CD4-positive, alpha-beta memory T cell (primary cell): ENCODE data around the gene RNF123. TPM values are rescaled to one million over a fixed set of nuclear protein-coding genes. Genes with fewer than 3 reads are reported as not detected.

Source experiments
- CTCF ChIA-PET: fragments of 350-600 bp; sonication (Branson Sonifier 250); formaldehyde crosslinking; loops from one replicate; lab custom pipeline; 2021; ENCODE audit warnings: inconsistent platforms; ENCODE audit not compliant: partially characterized antibody; lab: Charles Lee
- POLR2A ChIA-PET: fragments of 350-600 bp; sonication (Branson Sonifier 250); formaldehyde crosslinking; loops from one replicate; lab custom pipeline; 2021; ENCODE audit not compliant: partially characterized antibody; lab: Charles Lee
- DNase-seq, 5 donors: peaks; one replicate each; pipeline versions ENCODE4 v3.0.0 to v3.0.0-alpha.2; 2020 to 2022; ENCODE audit warnings: mixed read lengths in 1 of 5
- H3K27ac ChIP-seq: one replicate; pipeline ENCODE4 v1.7.0; 2013; ENCODE audit warnings: low read depth, low read length
- H3K27me3 ChIP-seq: 2 replicates; pipeline ENCODE4 v1.7.0; 2013; ENCODE audit warnings: mild to moderate bottlenecking, low read length, moderate library complexity; ENCODE audit not compliant: insufficient read depth
- H3K36me3 ChIP-seq: 2 replicates; pipeline ENCODE4 v1.7.0; 2013; ENCODE audit warnings: mild to moderate bottlenecking, low read length, moderate library complexity; ENCODE audit not compliant: insufficient read depth
- H3K4me1 ChIP-seq: 2 replicates; pipeline ENCODE4 v1.7.0; 2013; ENCODE audit warnings: mild to moderate bottlenecking, low read length, moderate library complexity; ENCODE audit not compliant: insufficient read depth
- H3K4me3 ChIP-seq, 2 donors: one replicate each; pipeline ENCODE4 v1.7.0; 2013; ENCODE audit warnings: low read length in 2 of 2, mild to moderate bottlenecking in 1 of 2
- H3K9me3 ChIP-seq, 2 donors: one replicate each; pipeline ENCODE4 v1.7.0; 2013; ENCODE audit warnings: low read length in 2 of 2, control low read depth in 1 of 2; ENCODE audit not compliant: control insufficient read depth in 1 of 2
- H3K27ac Mint-ChIP-seq, 7 donors: one replicate each; pipeline ENCODE4 v1.8.0; 2020 to 2021; ENCODE audit warnings: mixed read lengths in 7 of 7, mild to moderate bottlenecking in 6 of 7, inconsistent platforms in 3 of 7, moderate library complexity in 3 of 7
- H3K27me3 Mint-ChIP-seq, 2 donors: one replicate each; pipeline ENCODE4 v1.8.0; 2020 to 2021; ENCODE audit warnings: mixed read lengths in 2 of 2
- H3K36me3 Mint-ChIP-seq, 2 donors: one replicate each; pipeline ENCODE4 v1.8.0; 2020 to 2021; ENCODE audit warnings: mixed read lengths in 2 of 2, inconsistent platforms in 1 of 2, mild to moderate bottlenecking in 1 of 2
- H3K4me1 Mint-ChIP-seq, 4 donors: one replicate each; pipeline ENCODE4 v1.8.0; 2020 to 2021; ENCODE audit warnings: mixed read lengths in 4 of 4, mild to moderate bottlenecking in 1 of 4
- H3K4me3 Mint-ChIP-seq, 8 donors: one replicate each; pipeline ENCODE4 v1.8.0; 2020 to 2021; ENCODE audit warnings: mixed read lengths in 8 of 8, mild to moderate bottlenecking in 7 of 8, moderate library complexity in 6 of 8, inconsistent platforms in 3 of 8
- H3K9me3 Mint-ChIP-seq, 8 donors: one replicate each; pipeline ENCODE4 v1.8.0; 2020 to 2021; ENCODE audit warnings: mixed read lengths in 8 of 8, mild to moderate bottlenecking in 5 of 8, inconsistent platforms in 3 of 8, moderate library complexity in 1 of 8
- intact Hi-C: fragments of 100-400 bp; cut with micrococcal nuclease; formaldehyde crosslinking; loops from one replicate; pipeline ENCODE4 v1.15.1; 2023
- polyA plus RNA-seq, 2 donors: library from polyadenylated mRNA; unstranded; fragments of 300-500 nt; fragmentation: Illumina TruSeq; gene quantifications; one replicate each; pipeline ENCODE4 v1.2.3, GENCODE V29; 2021
- total RNA-seq, 2 experiments: library from RNA; stranded (reverse); gene quantifications; one replicate each; pipeline ENCODE4 v1.2.3, GENCODE V29; 2021

Gene RNF123
- total and polyA plus RNA-seq, 4 experiments from 2014 or later: 3.1 to 74.7 (median 47.4) TPM

GRCh38 chr3:49711489-49711888 lies 22.1 kb downstream of the RNF123 start:
- POLR2A ChIA-PET: no interaction called here

GRCh38 chr3:49712166-49712565 lies 22.8 kb downstream of the RNF123 start:
- no peaks in the 10 kb centered on the region for H3K27me3 ChIP-seq
- ChIA-PET POLR2A (interaction anchor here (0.7 to 1.5 kb wide), 3 partner anchors 11 to 90 kb away, joined by 3 read pairs; partner anchors contain the start of genes INKA1, MST1 and RNF123), CTCF (no interaction called here)
- intact Hi-C loops: no loop called here
- no peaks in the 10 kb centered on the region for H3K9me3 ChIP-seq
- H3K4me3 ChIP-seq: no peak overlapping the region
- DNase-seq: peak in 1 of 5 donors; percentile 3
- peaks cover 10% of the 10 kb centered on the region for H3K4me1 ChIP-seq
- H3K27ac Mint-ChIP-seq: peak overlapping the region in 1 of 7 donors; percentile 37
- peaks cover 3 to 13% of the 10 kb centered on the region in 2 donors for H3K36me3 Mint-ChIP-seq
- no peak overlapping the region for H3K4me3 Mint-ChIP-seq
- no peak overlapping the region for H3K27ac ChIP-seq
- no peaks in the 10 kb centered on the region for H3K36me3 ChIP-seq
- H3K9me3 Mint-ChIP-seq: no peaks in the 10 kb centered on the region
- H3K4me1 Mint-ChIP-seq: peaks cover under 1 to 17% (median 3%) of the 10 kb centered on the region in 4 donors
- H3K27me3 Mint-ChIP-seq: no peaks in the 10 kb centered on the region

More at GRCh38 chr3:49711489-49711888, 22.1 kb downstream of the RNF123 start:
- H3K4me1 Mint-ChIP-seq: peaks cover 1 to 17% (median 3%) of the 10 kb centered on the region in 4 donors
- Histone ChIP-seq H3K4me3 (no peak overlapping the region), H3K36me3 (no peaks in the 10 kb centered on the region), H3K9me3 (no peaks in the 10 kb centered on the region), H3K27ac (no peak overlapping the region), H3K27me3 (no peaks in the 10 kb centered on the region), H3K4me1 (peaks cover 10% of the 10 kb centered on the region)
- H3K9me3 Mint-ChIP-seq: no peaks in the 10 kb centered on the region
- H3K36me3 Mint-ChIP-seq: peaks cover 3 to 13% of the 10 kb centered on the region in 2 donors
- intact Hi-C loops: no loop called here
- no peak overlapping the region for H3K4me3 Mint-ChIP-seq
- H3K27me3 Mint-ChIP-seq: no peaks in the 10 kb centered on the region
- DNase-seq: peak in 1 of 5 donors; percentile 30
- CTCF ChIA-PET: no interaction called here
- peak overlapping the region in 2 of 7 donors; percentile 49 to 65 for H3K27ac Mint-ChIP-seq

GRCh38 chr3:49712631-49713317 lies 23.4 kb downstream of the RNF123 start:
- H3K36me3 ChIP-seq: no peaks in the 10 kb centered on the region
- Mint-ChIP-seq H3K27me3 (no peaks in the 10 kb centered on the region), H3K9me3 (no peaks in the 10 kb centered on the region), H3K27ac (peak overlapping the region in 1 of 7 donors; percentile 37), H3K4me3 (no peak overlapping the region), H3K36me3 (peaks cover under 1 to 11% of the 10 kb centered on the region in 2 donors), H3K4me1 (peaks cover 0 to 17% (median 3%) of the 10 kb centered on the region in 4 donors)
- H3K4me1 ChIP-seq: peaks cover 10% of the 10 kb centered on the region
- peak in 1 of 5 donors; percentile 14 for DNase-seq
- no peak overlapping the region for H3K4me3 ChIP-seq
- H3K27me3 ChIP-seq: no peaks in the 10 kb centered on the region
- ChIA-PET POLR2A (interaction anchor here (0.7 to 1.5 kb wide), 4 partner anchors 10 to 91 kb away, joined by 3 read pairs; partner anchors contain the start of genes INKA1, MST1 and RNF123), CTCF (no interaction called here)
- H3K9me3 ChIP-seq: no peaks in the 10 kb centered on the region
- intact Hi-C loops: no loop called here
- no peak overlapping the region for H3K27ac ChIP-seq

- POLR2A ChIA-PET: interaction anchor here (0.7 to 1.5 kb wide), 3 partner anchors 10 to 90 kb away, joined by 3 read pairs; partner anchors contain the start of genes MST1 and RNF123
- no peaks in the 10 kb centered on the region for H3K9me3 ChIP-seq
- CTCF ChIA-PET: no interaction called here
- intact Hi-C loops: no loop called here
- Mint-ChIP-seq H3K27ac (no peak overlapping the region), H3K36me3 (peaks cover 0 to 6% of the 10 kb centered on the region in 2 donors), H3K4me3 (no peak overlapping the region), H3K27me3 (no peaks in the 10 kb centered on the region), H3K9me3 (no peaks in the 10 kb centered on the region), H3K4me1 (peaks cover 0 to 20% (median 5%) of the 10 kb centered on the region in 4 donors)
- peaks cover 14% of the 10 kb centered on the region for H3K4me1 ChIP-seq
- H3K27ac ChIP-seq: no peak overlapping the region
- no peak overlapping the region for H3K4me3 ChIP-seq
- no peaks in the 10 kb centered on the region for H3K27me3 ChIP-seq
- no peak for DNase-seq
- H3K36me3 ChIP-seq: no peaks in the 10 kb centered on the region
These were observed 24.2 kb downstream of the RNF123 start for GRCh38 chr3:49713336-49714105.

GRCh38 chr3:49714728-49715550 lies 25.6 kb downstream of the RNF123 start:
- POLR2A ChIA-PET: interaction anchor here (0.6 kb wide), 1 partner anchor 17 kb away, joined by 3 read pairs; no protein-coding TSS in a partner anchor
- H3K4me3 Mint-ChIP-seq: peak overlapping the region in 1 of 8 donors; percentile 15

GRCh38 chr3:49715611-49716121 lies 26.3 kb downstream of the RNF123 start:
- CTCF ChIA-PET: interaction anchor here (0.7 kb wide), 1 partner anchor 176 kb away, joined by 3 read pairs; no protein-coding TSS in a partner anchor
- H3K27ac Mint-ChIP-seq: no peak overlapping the region
- intact Hi-C loops: no loop called here

More at GRCh38 chr3:49714728-49715550, 25.6 kb downstream of the RNF123 start:
- H3K36me3 Mint-ChIP-seq: peaks cover 0 to 15% of the 10 kb centered on the region in 2 donors
- H3K36me3 ChIP-seq: no peaks in the 10 kb centered on the region
- CTCF ChIA-PET: interaction anchor here (0.7 kb wide), 1 partner anchor 175 kb away, joined by 3 read pairs; no protein-coding TSS in a partner anchor
- H3K4me1 Mint-ChIP-seq: peaks cover 8 to 34% (median 15%) of the 10 kb centered on the region in 4 donors
- no peak overlapping the region for H3K27ac ChIP-seq
- no peaks in the 10 kb centered on the region for H3K9me3 ChIP-seq
- no peaks in the 10 kb centered on the region for H3K9me3 Mint-ChIP-seq
- H3K4me3 ChIP-seq: no peak overlapping the region
- H3K27me3 ChIP-seq: no peaks in the 10 kb centered on the region
- peaks cover 22% of the 10 kb centered on the region for H3K4me1 ChIP-seq
- H3K27ac Mint-ChIP-seq: no peak overlapping the region
- H3K27me3 Mint-ChIP-seq: no peaks in the 10 kb centered on the region
- intact Hi-C loops: no loop called here
- peak in 1 of 5 donors; percentile 31 for DNase-seq

More at GRCh38 chr3:49715611-49716121, 26.3 kb downstream of the RNF123 start:
- Mint-ChIP-seq H3K36me3 (peaks cover 0 to 18% of the 10 kb centered on the region in 2 donors), H3K27me3 (no peaks in the 10 kb centered on the region), H3K4me1 (peaks cover 8 to 34% (median 18%) of the 10 kb centered on the region in 4 donors), H3K9me3 (no peaks in the 10 kb centered on the region), H3K4me3 (peak overlapping the region in 1 of 8 donors; percentile 30)
- POLR2A ChIA-PET: interaction anchor here (0.6 kb wide), 2 partner anchors 16 to 1093 kb away, joined by 3 read pairs; no protein-coding TSS in a partner anchor
- no peak overlapping the region for H3K4me3 ChIP-seq
- DNase-seq: peak in 1 of 5 donors; percentile 15
- H3K9me3 ChIP-seq: no peaks in the 10 kb centered on the region
- H3K27ac ChIP-seq: no peak overlapping the region
- H3K36me3 ChIP-seq: no peaks in the 10 kb centered on the region
- no peaks in the 10 kb centered on the region for H3K27me3 ChIP-seq
- peaks cover 25% of the 10 kb centered on the region for H3K4me1 ChIP-seq
